ENCODE data around the gene SPATA46.
A peak's percentile ranks its signal among the peaks of the same experiment; 100 is the strongest.

The SPATA46 gene, protein sequence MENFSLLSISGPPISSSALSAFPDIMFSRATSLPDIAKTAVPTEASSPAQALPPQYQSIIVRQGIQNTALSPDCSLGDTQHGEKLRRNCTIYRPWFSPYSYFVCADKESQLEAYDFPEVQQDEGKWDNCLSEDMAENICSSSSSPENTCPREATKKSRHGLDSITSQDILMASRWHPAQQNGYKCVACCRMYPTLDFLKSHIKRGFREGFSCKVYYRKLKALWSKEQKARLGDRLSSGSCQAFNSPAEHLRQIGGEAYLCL

DNA sequence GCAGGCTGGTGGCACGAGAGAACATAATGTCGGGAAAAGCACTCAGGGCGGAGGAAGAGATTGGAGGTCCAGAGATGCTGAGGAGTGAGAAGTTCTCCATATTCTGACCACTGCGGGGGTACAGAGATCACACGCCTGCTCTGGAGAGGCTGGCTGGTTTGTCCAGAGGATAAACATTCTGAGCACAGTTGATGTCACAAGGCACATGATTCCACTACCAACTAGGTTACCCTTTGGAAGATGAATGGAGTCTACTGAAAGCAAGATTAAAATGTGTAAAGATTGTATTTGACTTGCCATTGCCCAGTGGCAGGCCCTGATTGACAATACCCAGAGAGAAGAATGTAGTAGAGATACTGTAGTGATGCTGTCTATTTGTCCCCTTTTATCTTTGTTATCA lies at the start of gene SPATA46:
Gene SPATA46, minus strand, starts transcription at position 164 of the 400 bp plus-strand sequence. Its CDS starts 64 bp downstream, at position 100.
- DNase-seq: no peak

DNA sequence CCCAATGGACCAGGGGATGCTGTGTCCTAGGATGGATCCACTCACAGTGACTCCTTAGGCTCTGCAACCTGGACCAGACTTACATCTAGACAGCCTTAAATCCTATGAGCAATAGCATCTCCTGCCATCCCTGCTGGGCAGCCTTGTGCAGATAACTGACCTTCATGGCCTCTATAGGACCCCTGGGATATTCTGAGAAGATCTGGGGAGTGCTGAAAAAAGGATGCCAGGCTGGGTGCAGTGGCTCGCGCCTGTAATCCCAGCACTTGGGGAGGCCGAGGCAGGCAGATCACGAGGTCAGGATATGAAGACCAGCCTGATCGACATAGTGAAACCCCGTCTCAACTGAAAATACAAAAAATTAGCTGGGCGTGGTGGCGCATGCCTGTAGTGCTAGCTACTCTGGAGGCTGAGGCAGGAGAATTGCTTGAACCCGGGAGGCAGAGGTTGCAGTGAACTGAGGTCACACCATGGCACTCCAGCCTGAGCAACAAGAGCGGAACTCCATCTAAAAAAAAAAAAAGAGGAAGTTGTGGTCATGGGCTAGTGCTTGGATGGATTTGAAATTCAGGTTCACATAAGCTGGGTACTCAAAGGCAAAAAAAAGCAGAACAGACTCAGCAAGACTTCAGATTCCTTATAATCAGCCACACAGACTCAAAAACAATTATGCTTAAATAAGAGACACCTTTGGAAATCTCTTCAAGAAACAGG lies 46.2 kb upstream of the SPATA46 start:
- DNase-seq: peak; percentile 96

DNA sequence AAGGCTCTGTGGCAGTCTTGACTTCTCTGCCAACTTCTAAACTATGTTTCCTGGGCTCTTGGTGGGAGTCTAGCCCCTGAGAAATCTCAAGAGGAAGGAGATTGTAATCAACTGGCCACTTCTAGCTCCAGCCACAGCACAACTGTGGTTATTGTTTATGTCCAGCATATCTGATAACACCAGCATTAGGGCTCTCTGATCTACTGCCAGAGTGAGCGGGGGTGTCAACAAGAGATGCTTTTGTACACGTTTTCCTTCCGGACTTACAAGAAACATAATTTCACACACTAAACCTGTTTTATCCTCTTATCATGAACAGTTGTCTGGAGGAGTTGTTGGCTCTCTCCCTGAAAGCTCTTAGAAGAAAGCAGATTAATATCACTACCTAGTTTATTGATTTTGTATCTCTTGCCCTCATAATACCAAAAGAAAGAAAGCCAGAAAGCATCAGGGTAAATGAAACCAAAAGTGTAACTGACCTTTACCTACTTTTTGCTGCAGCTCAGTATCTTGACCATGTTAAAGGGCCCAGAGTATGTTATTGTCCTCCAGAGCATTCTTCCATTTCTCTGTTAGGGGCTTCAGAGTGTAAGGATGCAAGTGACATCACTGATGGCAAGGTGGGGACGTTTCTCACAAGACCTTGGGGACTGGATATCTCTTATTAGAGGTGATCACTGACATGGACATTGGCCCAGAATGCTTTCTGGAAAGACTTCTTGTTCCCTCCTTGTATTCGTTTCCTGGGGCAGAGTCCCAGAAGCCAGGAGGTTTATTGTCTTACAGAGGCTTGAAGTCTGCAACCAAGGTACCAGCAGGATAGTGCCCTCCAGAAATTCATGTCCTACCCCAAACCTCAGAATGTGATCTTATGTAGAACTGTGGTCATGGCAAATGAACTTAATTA lies 44.9 kb upstream of the SPATA46 start:
- DNase-seq: peak; percentile 77

DNA sequence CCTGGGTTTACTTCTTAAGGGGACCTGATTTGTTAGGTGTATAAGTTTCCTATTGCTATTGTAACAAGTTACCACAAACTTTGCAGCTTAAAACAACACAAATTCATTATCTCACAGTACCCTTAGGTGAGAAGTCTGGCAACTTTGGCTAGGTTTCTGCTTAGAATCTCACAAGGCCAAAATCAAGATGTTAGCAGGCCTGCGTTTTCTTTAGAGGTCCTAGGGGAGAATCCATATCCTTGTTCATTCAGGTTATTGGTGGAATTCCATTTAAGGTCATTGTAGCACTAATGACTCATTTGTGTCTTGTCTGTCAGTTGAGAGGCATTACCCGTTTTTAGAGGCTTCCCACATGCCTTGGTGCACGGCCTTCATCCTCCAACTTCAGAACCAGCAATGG lies 43.5 kb upstream of the SPATA46 start:
- DNase-seq: no peak

DNA sequence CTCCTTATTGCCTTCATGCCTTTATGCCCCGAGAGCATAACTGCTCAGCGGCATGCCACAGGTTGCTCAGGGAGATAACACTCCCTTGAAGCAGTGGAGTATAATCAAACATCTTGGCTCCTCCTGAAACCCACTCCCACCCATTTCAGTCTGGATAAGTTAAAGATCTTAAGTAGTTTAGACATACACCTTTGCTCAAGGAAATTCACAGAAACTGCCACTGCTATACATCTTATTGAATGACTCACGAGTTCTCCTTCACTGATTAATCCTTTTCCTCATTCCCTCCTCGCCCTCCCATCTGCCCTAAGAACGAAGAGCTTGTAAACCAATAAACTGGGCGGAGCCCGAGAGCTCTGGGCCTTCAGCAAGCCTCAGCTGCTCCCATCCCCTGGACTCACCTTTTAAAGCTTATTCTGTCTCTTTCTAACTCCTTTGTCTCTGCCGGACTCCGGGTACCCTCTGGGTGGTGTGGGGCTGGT lies 42.8 kb upstream of the SPATA46 start:
- DNase-seq: peak; percentile 31

DNA sequence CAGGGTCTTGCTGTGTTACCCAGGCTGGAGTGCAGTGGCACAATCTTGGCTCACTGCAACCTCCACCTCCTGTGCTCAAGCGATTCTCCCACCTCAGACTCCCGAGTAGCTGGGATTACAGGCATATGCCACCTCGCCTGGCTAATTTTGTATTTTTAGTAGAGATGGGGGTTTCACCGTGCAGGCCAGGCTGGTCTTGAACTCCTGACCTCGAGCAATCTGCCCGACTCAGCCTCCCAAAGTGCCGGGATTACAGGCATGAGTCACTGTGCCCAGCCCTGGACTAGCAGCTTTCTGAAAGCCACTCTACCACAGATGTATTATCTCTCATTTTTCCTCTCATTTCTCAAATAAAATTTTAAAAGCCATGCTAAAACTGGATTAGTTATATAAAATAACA lies 41.9 kb upstream of the SPATA46 start:
- peak; percentile 24 for DNase-seq

DNA sequence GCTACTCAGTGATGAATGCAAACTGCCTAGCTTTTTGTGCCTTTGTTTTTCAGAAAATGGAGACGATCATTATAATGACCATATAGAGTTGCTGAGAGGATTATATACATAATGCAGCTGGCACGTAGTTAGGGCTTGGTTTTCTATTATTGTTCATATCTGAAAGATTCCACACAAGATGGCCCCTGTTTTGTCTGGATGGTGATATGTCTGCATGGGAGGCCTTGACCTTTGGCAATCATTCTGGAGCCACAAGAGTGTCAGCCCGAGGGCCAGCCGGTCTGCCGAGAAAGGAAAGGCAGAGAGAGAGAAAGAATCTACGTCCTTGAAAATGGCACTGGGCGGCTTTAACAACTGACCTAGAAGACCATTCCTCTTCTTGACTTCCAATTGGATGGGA lies 41.0 kb upstream of the SPATA46 start:
- DNase-seq: no peak

DNA sequence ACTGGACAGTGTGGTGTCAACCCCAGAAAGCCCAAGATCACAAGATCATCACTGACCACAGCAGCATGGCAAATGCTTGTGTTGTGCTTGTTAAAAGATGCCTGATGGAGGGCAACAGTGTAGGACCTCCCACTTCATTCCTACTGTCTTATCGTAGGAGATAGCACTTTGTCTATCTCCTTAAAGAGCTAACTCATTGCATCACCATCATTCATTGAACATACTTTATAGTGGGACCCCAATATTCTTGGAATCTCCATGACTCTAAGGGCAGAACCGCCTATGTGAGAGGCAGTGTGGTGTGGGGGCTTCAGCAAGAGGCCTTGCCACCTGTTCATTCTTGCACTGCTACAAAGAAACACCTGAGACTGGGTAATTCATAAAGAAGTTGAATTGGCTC lies 40.3 kb upstream of the SPATA46 start:
- no peak for DNase-seq

DNA sequence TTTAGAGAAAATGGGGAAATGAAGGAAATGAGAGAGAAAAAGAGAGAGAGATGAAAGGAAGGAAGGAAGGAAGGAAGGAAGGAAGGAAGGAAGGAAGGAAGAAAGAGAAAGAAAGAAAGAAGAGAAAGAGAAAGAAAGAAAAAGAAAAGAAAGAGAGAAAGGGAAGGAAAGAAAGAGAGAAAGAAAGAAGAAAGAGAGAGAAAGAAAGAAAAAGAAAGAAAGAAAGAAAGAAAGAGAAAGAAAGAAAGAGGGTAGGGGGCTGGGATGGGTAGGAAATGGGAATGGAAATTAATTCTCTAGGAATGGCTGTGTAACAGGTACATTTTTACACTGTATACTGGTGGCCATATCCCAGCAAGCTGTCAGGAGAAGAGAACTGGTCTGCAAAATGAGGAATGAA lies 39.6 kb upstream of the SPATA46 start:
- DNase-seq: no peak

DNA sequence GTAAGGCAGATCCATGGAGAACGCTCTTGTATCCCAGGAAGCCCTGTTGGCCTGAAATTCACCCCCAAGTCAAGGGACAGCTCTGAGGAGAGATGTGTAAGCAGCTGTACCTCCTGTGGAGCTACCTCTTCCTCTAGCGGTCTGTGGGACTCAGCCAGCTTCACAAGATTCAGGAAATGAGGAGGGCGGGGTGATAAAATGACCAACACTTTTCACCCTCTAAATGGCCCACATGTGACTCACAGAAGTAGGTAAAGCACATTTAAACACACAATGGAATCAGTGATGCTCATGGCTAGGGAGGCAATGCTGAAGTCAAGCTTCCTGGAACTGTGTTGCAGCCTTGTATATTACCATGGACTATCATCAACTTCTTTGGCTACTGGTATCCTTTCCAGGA lies 35.3 kb upstream of the SPATA46 start, which contains the start of gene SH2D1B:
Gene SH2D1B, minus strand, starts transcription at position 135 of the 400 bp plus-strand sequence. Its CDS starts 120 bp downstream, at position 15.
- no peak for DNase-seq

DNA sequence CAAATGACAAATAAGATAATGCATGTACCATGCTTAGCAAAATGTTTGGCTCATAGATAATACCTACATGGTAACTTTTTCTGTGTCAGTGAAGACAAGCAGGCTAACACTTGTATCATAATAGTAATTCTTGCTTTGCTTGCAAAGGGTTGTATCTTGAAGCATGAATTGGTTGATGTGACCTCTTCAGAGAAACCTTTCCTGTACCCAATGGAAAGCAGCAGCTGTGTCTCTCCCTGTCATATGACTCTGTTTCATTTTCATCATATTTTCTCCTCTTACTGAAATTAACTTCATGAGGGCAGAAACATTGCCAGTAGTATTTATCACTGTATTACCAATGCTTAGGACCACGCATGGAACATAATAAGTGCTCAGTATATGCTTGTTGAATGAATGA lies 30.9 kb upstream of the SPATA46 start:
- DNase-seq: no peak

DNA sequence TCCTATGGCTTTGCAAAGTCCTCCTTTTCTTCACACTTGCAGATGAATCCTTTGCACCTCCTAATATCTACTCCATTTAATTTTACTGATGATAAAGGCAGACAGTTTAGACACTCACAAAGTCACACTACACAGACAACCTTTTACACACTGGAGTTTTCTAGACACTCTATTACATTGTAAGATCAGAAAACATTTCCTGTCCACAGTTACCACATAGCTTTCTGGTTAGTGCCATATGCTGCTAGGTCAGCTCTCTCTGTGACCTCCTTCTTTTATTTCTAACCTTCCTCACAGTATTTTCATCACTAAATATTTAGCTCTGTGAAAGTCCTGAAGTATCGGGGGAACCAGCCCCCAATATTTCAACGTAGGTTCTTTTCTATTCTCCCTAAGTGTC lies 30.2 kb upstream of the SPATA46 start:
- DNase-seq: no peak

DNA sequence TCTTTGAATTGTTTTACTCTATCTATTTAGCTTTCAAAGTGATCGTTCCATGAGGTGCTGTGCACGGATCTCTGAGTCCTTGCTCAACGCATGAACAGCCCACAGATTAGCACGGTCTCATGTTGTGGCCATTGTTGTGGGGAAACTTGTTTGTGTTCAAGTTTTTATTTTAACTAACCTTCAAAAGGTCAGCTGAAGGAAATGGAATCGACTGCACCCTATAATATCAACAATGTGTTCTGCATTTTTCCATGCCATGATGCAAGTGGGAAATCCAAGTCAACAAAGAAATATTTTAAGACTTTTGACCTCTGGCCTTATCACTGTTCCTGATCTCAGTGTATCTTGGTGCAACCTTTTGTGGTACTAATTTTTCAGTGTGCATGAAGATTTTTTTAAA lies 29.1 kb upstream of the SPATA46 start:
- no peak for DNase-seq

DNA sequence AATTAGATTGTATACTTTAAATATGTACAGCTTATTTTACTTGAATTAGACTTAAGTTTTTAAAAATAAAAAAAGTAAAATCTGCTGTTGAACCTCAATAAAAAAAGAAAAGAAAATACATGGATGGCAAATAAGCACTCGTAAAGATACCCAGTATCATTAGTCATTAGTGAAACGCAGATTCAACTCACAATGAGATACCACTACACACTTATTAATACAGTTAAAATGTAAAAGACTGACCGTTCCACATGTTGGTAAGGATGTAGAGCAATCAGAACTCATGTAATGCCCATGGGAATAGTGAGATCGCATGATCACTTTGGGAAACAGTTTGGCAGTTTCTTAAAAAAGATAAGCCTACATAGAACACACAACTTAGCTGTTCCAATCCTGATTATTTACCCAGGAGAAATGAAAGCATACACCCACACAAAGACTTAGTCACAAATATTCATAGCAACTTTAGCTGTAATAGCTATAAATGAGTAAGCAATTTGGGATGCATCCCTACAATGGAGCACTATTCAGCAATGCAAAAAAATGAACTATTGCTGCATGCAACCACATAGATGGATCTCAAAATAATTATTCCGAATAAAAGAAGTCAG lies 28.0 kb upstream of the SPATA46 start:
- DNase-seq: no peak

DNA sequence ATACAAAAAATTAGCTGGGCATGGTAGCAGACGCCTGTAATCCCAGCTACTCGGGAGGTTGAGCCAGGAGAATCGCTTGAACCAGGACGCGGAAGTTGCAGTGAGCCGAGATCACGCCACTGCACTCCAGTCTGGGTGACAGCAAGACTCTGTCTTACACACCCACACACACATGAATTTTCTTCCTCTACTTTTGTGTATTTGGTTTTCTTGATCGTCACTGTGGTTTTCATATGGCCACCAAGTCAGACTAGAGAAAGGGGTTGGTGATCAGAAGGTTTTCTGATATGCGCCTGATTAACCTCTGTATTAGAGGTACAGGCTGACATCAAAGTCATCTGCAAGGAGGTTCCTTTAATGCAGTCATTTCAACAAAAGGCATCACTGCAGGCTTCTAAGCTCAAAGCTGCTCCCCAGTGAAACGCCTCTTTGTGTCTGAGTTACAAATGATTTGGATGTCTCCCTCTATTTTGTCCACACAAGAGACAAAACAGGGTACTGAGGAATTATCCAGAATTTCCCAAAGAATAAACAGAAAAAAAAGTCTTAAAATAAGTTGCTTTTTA lies 24.2 kb upstream of the SPATA46 start:
- DNase-seq: no peak

DNA sequence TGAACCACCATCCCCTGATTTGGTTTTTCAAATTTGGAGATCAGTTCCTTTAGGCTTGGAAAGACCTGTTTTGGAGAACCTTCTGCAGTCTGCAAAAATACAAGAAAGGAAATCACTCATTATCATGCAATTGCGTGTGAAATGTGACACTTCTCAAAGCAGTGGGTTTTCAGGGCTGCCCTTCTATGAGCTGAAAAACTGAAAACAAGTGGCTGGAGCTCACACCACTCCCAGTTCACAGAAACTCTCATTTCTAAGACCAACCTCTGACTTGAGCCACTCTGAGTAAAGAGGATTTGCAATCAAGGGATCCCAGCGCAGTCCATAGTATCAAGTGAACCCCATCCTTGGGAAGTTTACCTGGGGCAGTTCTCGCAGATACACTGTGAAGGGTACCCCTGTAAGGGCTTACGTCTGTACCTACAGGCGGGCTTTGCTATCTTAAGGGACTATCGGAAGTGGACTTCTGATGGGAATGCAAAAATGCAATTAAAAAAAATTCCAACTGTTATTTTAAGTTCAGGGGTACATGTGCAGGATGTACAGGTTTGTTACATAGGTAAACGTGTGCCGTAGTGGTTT lies 22.4 kb upstream of the SPATA46 start:
- DNase-seq: peak; percentile 33

DNA sequence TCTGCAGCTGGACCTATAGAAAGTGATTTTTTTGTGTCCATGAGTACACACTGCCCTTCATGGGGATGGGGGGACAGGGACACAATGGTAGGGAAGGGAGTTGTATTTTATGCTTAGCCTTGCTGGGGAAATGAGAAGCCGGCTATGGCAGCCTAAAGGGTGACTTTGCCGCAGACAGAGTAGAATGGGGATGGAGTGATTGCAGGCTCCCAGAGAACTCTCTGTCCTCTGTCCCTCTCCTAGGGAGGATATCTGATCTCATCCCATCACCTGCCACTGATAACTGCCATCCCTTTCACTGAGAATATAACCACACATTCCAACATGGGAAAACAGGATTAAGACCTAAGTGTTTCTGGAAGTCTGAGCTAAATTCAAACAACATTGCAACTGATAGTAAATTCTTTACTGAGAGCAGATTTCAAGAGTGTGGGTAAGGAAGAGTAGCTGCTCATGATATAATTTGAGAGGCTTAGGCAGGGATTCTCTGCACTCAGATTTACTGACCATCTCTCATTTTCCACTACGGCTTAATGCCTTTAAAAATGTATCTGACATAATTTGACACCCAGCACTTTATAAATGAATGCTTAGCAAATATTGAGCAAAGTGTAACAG lies 21.4 kb upstream of the SPATA46 start:
- no peak for DNase-seq

DNA sequence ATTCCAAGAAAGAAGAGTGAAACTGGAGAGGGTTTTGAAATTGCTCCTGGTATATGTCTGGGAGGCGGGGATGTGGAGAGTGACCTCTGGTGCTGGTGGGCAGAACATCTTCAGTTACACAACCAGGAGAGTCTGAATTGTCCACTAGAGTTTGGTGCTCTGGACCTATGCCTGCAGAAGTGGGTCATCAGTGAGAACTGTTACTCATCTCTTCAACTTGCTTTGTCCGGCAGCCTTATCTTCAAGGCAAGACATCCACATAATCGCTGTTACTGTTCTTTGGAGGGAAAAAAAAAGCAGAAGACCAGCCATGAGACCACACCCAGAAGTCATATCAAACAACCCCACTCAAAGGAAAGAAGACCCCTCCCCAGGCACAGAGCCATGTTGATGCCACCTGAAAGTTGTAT lies 20.4 kb upstream of the SPATA46 start:
- DNase-seq: peak; percentile 87

DNA sequence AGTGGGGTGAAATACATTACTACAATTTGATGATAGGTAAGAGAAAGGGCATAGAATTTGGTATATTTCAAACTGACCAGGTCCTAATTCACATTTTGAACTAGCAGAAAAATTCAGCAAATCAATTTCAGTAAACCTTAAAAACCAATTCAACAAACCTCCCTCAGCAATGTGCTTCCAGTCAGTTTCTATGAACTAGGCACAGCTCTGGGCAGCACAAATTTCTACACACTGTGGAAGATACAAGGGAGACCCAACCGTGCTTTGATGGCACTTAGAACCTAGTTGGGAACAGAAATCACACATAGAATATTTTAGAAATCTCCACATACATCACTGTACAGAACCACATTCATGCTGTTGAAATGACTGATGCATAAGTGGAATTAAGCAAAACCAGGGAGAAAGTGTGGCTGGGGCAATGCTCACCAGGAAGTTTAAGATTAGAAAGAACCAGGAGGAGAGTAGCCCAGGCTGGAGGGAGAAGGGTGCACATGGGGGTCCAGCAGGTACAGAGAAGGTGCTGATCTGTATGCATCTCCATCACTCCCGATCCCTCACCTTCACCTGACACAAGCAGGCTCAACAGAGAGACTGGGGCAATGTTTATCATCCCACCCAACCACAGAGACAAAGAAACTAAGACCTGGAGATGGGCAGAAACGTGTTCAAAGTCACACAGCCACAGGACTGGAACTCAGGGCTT lies 19.7 kb upstream of the SPATA46 start:
- DNase-seq: no peak

DNA sequence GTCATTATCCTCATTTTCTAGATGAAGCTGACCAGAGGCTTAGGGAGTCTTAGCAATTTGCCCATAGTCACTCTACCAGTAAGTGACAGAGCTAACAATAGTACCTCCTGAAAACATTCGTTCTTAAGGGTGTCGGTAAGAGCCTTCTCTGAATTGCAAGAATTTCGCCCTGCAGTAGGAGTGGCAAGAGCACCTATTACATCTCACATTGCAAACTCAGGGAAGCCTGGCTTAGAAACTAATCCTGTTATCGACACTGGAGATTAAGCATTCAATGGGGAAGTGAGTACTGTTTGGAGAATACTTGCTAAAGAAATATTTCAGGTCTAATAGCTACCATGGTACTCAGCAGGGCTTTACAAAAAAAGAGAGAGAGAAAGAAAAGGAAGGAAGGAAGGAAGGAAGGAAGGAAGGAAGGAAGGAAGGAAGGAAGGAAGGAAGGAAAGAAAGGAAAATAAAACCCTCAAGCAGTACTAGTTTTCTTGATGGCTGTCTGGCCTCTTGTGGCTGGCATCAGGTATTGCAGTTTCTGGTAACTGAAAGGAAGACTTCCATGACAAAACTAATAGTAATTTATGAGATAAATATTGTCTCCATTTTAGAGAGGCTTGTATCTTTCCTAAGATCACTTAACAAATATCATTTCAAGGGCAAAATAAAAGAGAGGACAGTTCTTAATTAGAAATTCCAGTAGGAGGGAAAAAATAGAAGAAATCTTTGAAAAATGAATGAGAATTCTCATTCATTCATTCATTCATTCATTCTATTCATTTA lies 15.3 kb upstream of the SPATA46 start:
- DNase-seq: peak; percentile 85
